Panc1 (cell line): ENCODE measurements around the gene TBX1. TPM values are rescaled to one million over a fixed set of nuclear protein-coding genes. Genes with fewer than 3 reads are reported as not detected.

Experiments used
- ATAC-seq: fragments of 200-7000 bp; cut with Tn5 transposase; 2 replicates; pipeline ENCODE4 v1.9.1; 2020; ENCODE audit warnings: mild to moderate bottlenecking, moderate library complexity
- BruUV-seq: library from RNA; stranded (reverse); fragments of 400-500 nt; replicated peaks from 2 replicates; lab custom pipeline; 2021; lab: Mats Ljungman, UMichigan
- CTCF ChIA-PET: fragments of 300-600 bp; sonication (Branson Sonifier 250); formaldehyde crosslinking; loops from one replicate; lab custom pipeline; 2022; ENCODE audit warnings: antibody characterized with exemption; lab: Charles Lee
- POLR2A ChIA-PET: fragments of 300-600 bp; sonication (Branson Sonifier 250); formaldehyde crosslinking; loops from one replicate; lab custom pipeline; 2022; ENCODE audit warnings: antibody characterized with exemption; lab: Charles Lee
- DNase-seq: peaks from one replicate; pipeline ENCODE4 v3.0.0-alpha.2; 2010; ENCODE audit warnings: low read depth, low spot score
- H3K27ac ChIP-seq: 2 replicates; pipeline ENCODE4 v1.5.1; 2011; ENCODE audit warnings: mild to moderate bottlenecking, low read length, inconsistent platforms
- H3K27me3 ChIP-seq: fragments of 200-500 bp; sonication (Bioruptor generic); 2 replicates; pipeline ENCODE4 v1.6.0; 2014; ENCODE audit warnings: low read length, inconsistent platforms; ENCODE audit not compliant: control insufficient read depth, insufficient read depth
- H3K36me3 ChIP-seq: fragments of 200-500 bp; sonication (Bioruptor generic); 2 replicates; pipeline ENCODE4 v1.5.1; 2014; ENCODE audit warnings: inconsistent platforms, mild to moderate bottlenecking, low read length, moderate library complexity; ENCODE audit not compliant: control insufficient read depth, insufficient read depth
- H3K4me1 ChIP-seq: 2 replicates; pipeline ENCODE4 v1.5.1; 2011; ENCODE audit warnings: inconsistent platforms, mild to moderate bottlenecking, low read length, moderate library complexity; ENCODE audit not compliant: control insufficient read depth, insufficient read depth
- H3K4me3 ChIP-seq, 2 experiments: 2 replicates each; pipeline ENCODE4 v1.5.1; 2011 to 2012; ENCODE audit warnings: low read depth in 2 of 2, low read length in 2 of 2, mild to moderate bottlenecking in 2 of 2, inconsistent platforms in 1 of 2, moderate library complexity in 1 of 2
- H3K9me3 ChIP-seq: fragments of 200-500 bp; sonication (Bioruptor generic); 2 replicates; pipeline ENCODE4 v1.5.1; 2014; ENCODE audit warnings: low read depth, mild to moderate bottlenecking, inconsistent platforms, low read length, moderate library complexity; ENCODE audit not compliant: control insufficient read depth, insufficient read depth
- POLR2AphosphoS5 ChIP-seq: IDR thresholded peaks from 2 replicates; pipeline ENCODE4 v1.6.1; 2012; ENCODE audit warnings: mild to moderate bottlenecking, low read depth, low read length, moderate library complexity
- SIN3A ChIP-seq: IDR thresholded peaks from 2 replicates; pipeline ENCODE4 v1.6.1; 2012; ENCODE audit warnings: low read depth, mild to moderate bottlenecking, low read length, moderate library complexity, borderline replicate concordance; ENCODE audit not compliant: insufficient read depth
- TCF7L2 ChIP-seq: IDR thresholded peaks from 2 replicates; pipeline ENCODE4 v1.6.1; 2011; ENCODE audit warnings: mild to moderate bottlenecking, low read depth, low read length, inconsistent platforms
- in situ Hi-C: cut with HindIII; loops from 2 replicates; pipeline ENCODE4 v1.10.0; 2016; ENCODE audit warnings: low sequenced_read_pairs, low pct_unique_long_range_greater_than_20kb
- intact Hi-C: fragments of 100-400 bp; cut with micrococcal nuclease; formaldehyde crosslinking; loops from one replicate; pipeline ENCODE4 v1.10.0; 2022; ENCODE audit not compliant: unreplicated experiment
- total RNA-seq: library from RNA; stranded (reverse); gene quantifications from one replicate; pipeline ENCODE4 v1.2.1, GENCODE V29; 2021; ENCODE audit not compliant: unreplicated experiment
- TF ChIP-seq, protein P1 (sequence below), 2 experiments: IDR thresholded peaks; 2 replicates each; pipeline ENCODE4 v1.6.1; 2011 to 2012; ENCODE audit warnings: low read depth in 2 of 2, control low read depth in 1 of 2, low read length in 1 of 2, mild to moderate bottlenecking in 1 of 2, moderate library complexity in 1 of 2; ENCODE audit not compliant: insufficient read depth in 1 of 2
- TF ChIP-seq, protein P2 (sequence below): fragments of 450-650 bp; IDR thresholded peaks from 2 replicates; pipeline ENCODE4 v1.5.1; 2017; ENCODE audit warnings: mild to moderate bottlenecking

Gene TBX1
- total RNA-seq, 1 experiment from 2014 or later: 91.7 TPM

DNA sequence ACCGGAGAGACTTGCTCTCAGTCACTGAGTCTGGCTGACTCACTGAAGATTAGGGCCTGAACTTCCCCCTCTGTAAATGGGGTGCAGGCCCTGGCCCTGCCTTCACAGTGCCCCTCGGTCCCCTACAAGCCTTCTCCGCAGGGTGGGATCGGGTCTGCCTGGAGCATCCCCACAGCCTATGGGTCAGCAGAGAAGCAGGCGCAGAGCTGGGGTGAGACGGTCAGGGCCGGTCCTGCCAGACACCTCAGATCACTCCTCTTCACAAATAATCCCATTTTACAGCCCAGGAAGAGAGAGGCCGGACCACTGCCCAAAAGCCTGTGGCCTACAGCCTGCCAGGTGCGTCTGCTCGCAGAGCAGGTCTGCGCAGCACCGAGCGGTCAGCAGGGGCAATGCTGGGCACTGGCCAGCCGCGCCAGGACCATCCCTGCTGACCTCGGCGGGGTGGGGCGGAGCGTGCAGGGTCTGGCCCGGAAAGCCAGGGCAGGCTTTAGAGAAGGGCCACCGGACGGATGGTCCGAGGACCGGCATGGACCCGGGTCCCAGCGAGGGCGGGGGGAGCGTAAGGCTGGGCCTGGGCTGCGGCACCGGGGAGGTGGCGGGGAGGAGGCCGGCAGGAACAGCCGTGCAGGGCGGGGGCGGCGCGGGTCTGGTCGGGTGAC lies 46.8 kb upstream of the TBX1 start:
- Histone ChIP-seq H3K27me3 (no peaks in the 10 kb centered on the region), H3K4me1 (no peaks in the 10 kb centered on the region), H3K36me3 (no peaks in the 10 kb centered on the region), H3K4me3 (peak overlapping the region; percentile 45 to 51), H3K9me3 (no peaks in the 10 kb centered on the region), H3K27ac (no peak overlapping the region)
- no TSS peak for BruUV-seq
- ChIA-PET CTCF (no interaction called here), POLR2A (no interaction called here)
- peak; percentile 54 for ATAC-seq
- DNase-seq: no peak
- intact Hi-C loops (no loop called here), in situ Hi-C loops (no loop called here)
- TF ChIP-seq POLR2AphosphoS5 (no peak), TCF7L2 (no peak), SIN3A (no peak)
- TF ChIP-seq, protein P1, sequence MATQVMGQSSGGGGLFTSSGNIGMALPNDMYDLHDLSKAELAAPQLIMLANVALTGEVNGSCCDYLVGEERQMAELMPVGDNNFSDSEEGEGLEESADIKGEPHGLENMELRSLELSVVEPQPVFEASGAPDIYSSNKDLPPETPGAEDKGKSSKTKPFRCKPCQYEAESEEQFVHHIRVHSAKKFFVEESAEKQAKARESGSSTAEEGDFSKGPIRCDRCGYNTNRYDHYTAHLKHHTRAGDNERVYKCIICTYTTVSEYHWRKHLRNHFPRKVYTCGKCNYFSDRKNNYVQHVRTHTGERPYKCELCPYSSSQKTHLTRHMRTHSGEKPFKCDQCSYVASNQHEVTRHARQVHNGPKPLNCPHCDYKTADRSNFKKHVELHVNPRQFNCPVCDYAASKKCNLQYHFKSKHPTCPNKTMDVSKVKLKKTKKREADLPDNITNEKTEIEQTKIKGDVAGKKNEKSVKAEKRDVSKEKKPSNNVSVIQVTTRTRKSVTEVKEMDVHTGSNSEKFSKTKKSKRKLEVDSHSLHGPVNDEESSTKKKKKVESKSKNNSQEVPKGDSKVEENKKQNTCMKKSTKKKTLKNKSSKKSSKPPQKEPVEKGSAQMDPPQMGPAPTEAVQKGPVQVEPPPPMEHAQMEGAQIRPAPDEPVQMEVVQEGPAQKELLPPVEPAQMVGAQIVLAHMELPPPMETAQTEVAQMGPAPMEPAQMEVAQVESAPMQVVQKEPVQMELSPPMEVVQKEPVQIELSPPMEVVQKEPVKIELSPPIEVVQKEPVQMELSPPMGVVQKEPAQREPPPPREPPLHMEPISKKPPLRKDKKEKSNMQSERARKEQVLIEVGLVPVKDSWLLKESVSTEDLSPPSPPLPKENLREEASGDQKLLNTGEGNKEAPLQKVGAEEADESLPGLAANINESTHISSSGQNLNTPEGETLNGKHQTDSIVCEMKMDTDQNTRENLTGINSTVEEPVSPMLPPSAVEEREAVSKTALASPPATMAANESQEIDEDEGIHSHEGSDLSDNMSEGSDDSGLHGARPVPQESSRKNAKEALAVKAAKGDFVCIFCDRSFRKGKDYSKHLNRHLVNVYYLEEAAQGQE (IDR thresholded peaks at IDR 0.05; ENCODE audit: insufficient read depth in 1 of 2, low read depth in 2 of 2, low read length in 1 of 2): no peak
- TF ChIP-seq, protein P2, sequence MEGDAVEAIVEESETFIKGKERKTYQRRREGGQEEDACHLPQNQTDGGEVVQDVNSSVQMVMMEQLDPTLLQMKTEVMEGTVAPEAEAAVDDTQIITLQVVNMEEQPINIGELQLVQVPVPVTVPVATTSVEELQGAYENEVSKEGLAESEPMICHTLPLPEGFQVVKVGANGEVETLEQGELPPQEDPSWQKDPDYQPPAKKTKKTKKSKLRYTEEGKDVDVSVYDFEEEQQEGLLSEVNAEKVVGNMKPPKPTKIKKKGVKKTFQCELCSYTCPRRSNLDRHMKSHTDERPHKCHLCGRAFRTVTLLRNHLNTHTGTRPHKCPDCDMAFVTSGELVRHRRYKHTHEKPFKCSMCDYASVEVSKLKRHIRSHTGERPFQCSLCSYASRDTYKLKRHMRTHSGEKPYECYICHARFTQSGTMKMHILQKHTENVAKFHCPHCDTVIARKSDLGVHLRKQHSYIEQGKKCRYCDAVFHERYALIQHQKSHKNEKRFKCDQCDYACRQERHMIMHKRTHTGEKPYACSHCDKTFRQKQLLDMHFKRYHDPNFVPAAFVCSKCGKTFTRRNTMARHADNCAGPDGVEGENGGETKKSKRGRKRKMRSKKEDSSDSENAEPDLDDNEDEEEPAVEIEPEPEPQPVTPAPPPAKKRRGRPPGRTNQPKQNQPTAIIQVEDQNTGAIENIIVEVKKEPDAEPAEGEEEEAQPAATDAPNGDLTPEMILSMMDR: no peak

DNA sequence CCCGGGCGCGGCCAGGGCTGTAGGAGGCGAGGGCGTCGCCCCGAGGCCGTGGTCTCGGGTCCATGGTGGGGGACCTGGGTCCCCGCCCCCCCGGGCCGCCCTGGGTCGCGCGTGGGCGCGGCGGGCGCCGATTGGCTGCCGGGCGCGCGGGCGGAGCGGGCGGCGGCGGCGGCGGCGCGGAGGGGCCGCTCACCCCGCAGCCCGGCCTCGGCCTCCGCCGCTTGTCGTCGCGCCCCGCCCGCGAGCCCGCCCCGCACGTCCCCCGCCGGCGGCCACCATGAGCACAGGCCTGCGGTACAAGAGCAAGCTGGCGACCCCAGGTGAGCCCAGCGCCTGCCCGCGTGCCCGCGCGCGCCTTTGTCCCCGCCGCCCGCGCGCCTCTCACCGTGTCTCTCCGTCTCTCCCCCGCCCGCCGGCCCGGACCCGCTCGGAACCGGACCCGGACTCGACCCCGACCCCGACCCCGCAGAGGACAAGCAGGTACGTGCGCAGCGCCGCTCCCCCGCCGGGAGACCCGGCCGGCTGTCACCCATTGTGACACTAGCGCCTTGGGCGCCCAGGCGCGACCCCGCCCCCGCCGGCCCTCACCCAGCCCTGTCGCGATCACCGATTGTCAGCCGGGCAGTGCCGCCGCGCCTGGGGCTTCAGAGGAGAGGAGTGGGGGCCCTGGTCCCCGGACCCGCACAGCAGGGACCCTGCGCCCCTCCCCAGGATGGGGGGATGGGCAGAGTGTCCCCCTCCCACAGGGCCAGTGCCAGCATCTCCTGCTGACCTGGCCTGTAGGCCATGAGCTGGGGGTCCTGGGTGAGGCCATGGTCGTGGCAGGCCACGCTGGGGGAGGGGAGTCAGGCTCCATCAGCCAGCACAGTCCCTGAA lies 46.0 kb upstream of the TBX1 start, which contains the start of gene SEPTIN5:
Gene SEPTIN5, plus strand, starts transcription at position 192 of the 876 bp plus-strand sequence. Its CDS starts 86 bp downstream, at position 278.
- BruUV-seq: no TSS peak

More for the DNA sequence above, 46.0 kb upstream of the TBX1 start, which contains the start of gene SEPTIN5:
- in situ Hi-C loops (no loop called here), intact Hi-C loops (no loop called here)
- no peak for TF ChIP-seq TCF7L2
- TF ChIP-seq SIN3A: 0 out of 2 replicates have a peak, but pooled peaks have one; percentile 23
- CTCF ChIA-PET: no interaction called here
- POLR2A ChIA-PET: no interaction called here
- peak; percentile 35 for ATAC-seq
- DNase-seq: no peak
- peak within 1 kb of the TSS; percentile 51 for H3K4me3 ChIP-seq
- H3K36me3 ChIP-seq: no peaks in the 10 kb centered on the region
- H3K27me3 ChIP-seq: no peaks in the 10 kb centered on the region
- no peak within 1 kb of the TSS for H3K27ac ChIP-seq
- H3K4me1 ChIP-seq: no peaks in the 10 kb centered on the region
- H3K9me3 ChIP-seq: no peaks in the 10 kb centered on the region
